C4-2B (cell line): ENCODE results near the gene FOXN3.

Experiments used
- CTCF ChIP-seq: fragments of 450-650 bp; conservative IDR thresholded peaks from 2 replicates; pipeline ENCODE4 v1.5.1; 2017; ENCODE audit warnings: mild to moderate bottlenecking
- ZFX ChIP-seq: fragments of 450-650 bp; IDR thresholded peaks from 2 replicates; pipeline ENCODE4 v1.6.1; 2017

GRCh38 chr14:89386212-89386886 is 30.7 kb downstream of the FOXN3 start:
- TF ChIP-seq CTCF, result no peak
- no peak for TF ChIP-seq ZFX
